ENCODE results near the gene IGF2. TPM values are rescaled to one million over a fixed set of nuclear protein-coding genes. Genes with fewer than 3 reads are reported as not detected.

IGF2 gene
- total RNA-seq, 1 experiment from 2014 or later: 1.5 TPM

- Mint-ChIP-seq H3K4me1 (no peaks in the 10 kb centered on the region), H3K36me3 (no peaks in the 10 kb centered on the region), H3K27ac (no peak overlapping the region), H3K4me3 (no peak overlapping the region), H3K9me3 (peaks cover 5% of the 10 kb centered on the region; the same call in 1 of the 2 replicates), H3K27me3 (ENCODE audit: low read depth) (peaks cover 32% of the 10 kb centered on the region)
- ATAC-seq (no peak), DNase-seq (ENCODE audit: low spot score) (no peak)
- CTCF ChIA-PET: interaction anchor here (1.1 to 1.2 kb wide), 3 partner anchors 17 to 92 kb away, joined by 3 to 5 read pairs (median 4); no protein-coding TSS in a partner anchor
- TF ChIP-seq, protein P1, sequence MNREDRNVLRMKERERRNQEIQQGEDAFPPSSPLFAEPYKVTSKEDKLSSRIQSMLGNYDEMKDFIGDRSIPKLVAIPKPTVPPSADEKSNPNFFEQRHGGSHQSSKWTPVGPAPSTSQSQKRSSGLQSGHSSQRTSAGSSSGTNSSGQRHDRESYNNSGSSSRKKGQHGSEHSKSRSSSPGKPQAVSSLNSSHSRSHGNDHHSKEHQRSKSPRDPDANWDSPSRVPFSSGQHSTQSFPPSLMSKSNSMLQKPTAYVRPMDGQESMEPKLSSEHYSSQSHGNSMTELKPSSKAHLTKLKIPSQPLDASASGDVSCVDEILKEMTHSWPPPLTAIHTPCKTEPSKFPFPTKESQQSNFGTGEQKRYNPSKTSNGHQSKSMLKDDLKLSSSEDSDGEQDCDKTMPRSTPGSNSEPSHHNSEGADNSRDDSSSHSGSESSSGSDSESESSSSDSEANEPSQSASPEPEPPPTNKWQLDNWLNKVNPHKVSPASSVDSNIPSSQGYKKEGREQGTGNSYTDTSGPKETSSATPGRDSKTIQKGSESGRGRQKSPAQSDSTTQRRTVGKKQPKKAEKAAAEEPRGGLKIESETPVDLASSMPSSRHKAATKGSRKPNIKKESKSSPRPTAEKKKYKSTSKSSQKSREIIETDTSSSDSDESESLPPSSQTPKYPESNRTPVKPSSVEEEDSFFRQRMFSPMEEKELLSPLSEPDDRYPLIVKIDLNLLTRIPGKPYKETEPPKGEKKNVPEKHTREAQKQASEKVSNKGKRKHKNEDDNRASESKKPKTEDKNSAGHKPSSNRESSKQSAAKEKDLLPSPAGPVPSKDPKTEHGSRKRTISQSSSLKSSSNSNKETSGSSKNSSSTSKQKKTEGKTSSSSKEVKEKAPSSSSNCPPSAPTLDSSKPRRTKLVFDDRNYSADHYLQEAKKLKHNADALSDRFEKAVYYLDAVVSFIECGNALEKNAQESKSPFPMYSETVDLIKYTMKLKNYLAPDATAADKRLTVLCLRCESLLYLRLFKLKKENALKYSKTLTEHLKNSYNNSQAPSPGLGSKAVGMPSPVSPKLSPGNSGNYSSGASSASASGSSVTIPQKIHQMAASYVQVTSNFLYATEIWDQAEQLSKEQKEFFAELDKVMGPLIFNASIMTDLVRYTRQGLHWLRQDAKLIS (CRISPR knock-in tag; IDR thresholded peaks at IDR 0.05; ENCODE audit: borderline replicate concordance): no peak
- TF ChIP-seq, protein P2, sequence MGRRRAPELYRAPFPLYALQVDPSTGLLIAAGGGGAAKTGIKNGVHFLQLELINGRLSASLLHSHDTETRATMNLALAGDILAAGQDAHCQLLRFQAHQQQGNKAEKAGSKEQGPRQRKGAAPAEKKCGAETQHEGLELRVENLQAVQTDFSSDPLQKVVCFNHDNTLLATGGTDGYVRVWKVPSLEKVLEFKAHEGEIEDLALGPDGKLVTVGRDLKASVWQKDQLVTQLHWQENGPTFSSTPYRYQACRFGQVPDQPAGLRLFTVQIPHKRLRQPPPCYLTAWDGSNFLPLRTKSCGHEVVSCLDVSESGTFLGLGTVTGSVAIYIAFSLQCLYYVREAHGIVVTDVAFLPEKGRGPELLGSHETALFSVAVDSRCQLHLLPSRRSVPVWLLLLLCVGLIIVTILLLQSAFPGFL (CRISPR knock-in tag; IDR thresholded peaks at IDR 0.05; ENCODE audit: borderline replicate concordance): no peak
- TF ChIP-seq TCF7 (CRISPR knock-in tag; IDR thresholded peaks at IDR 0.05; ENCODE audit: low read depth) (no peak), MXD4 (CRISPR knock-in tag; IDR thresholded peaks at IDR 0.05; ENCODE audit: borderline replicate concordance) (no peak), CTCF (IDR thresholded peaks at IDR 0.05) (no peak), ZNF219 (CRISPR knock-in tag; IDR thresholded peaks at IDR 0.05; ENCODE audit: borderline replicate concordance) (no peak), SMAD3 (CRISPR knock-in tag; IDR thresholded peaks at IDR 0.05; ENCODE audit: borderline replicate concordance) (no peak), FOXP4 (CRISPR knock-in tag; IDR thresholded peaks at IDR 0.05) (no peak), TEAD4 (CRISPR knock-in tag; IDR thresholded peaks at IDR 0.05) (no peak), ZNF423 (CRISPR knock-in tag; IDR thresholded peaks at IDR 0.05) (no peak), MLX (CRISPR knock-in tag; IDR thresholded peaks at IDR 0.05) (no peak), EMX1 (CRISPR knock-in tag; IDR thresholded peaks at IDR 0.05) (no peak), HMGA2 (CRISPR knock-in tag; IDR thresholded peaks at IDR 0.05) (no peak)
- TF ChIP-seq, protein P3, sequence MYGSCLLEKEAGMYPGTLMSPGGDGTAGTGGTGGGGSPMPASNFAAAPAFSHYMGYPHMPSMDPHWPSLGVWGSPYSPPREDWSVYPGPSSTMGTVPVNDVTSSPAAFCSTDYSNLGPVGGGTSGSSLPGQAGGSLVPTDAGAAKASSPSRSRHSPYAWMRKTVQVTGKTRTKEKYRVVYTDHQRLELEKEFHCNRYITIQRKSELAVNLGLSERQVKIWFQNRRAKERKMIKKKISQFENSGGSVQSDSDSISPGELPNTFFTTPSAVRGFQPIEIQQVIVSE (CRISPR knock-in tag; IDR thresholded peaks at IDR 0.05; ENCODE audit: borderline replicate concordance): no peak
- POLR2A ChIA-PET: no interaction called here
Observed at GRCh38 chr11:2129699-2130366, 9.4 kb downstream of the IGF2 start.
